Ovary (tissue), 9 donors: ENCODE results near the gene ITSN1. TPM values are rescaled to one million over a fixed set of nuclear protein-coding genes. Genes with fewer than 3 reads are reported as not detected.

Experiments used
- DNase-seq, 5 donors: peaks; one replicate each; pipeline ENCODE4 v3.0.0-alpha.2; 2019 to 2020
- H3K27ac ChIP-seq, 2 donors: fragments of 200-600 bp; one replicate each; pipeline versions ENCODE4 v1.5.1 to v1.8.0; 2019 to 2022
- H3K27me3 ChIP-seq: fragments of 200-600 bp; one replicate; pipeline ENCODE4 v1.8.0; 2022
- H3K36me3 ChIP-seq: fragments of 200-600 bp; sonication (generic); one replicate; pipeline ENCODE4 v1.5.1; 2019
- H3K4me1 ChIP-seq: one replicate; pipeline ENCODE4 v1.8.1; 2013; ENCODE audit warnings: mild to moderate bottlenecking, moderate library complexity; ENCODE audit not compliant: insufficient read depth
- H3K4me3 ChIP-seq: fragments of 200-600 bp; sonication (generic); one replicate; pipeline ENCODE4 v1.5.1; 2017
- H3K9me3 ChIP-seq, 2 donors: fragments of 200-600 bp in 1 of 2; sonication (generic) in 1 of 2; one replicate each; pipeline versions ENCODE4 v1.5.1 to v1.8.1; 2013 to 2019; ENCODE audit warnings: mild to moderate bottlenecking in 1 of 2, moderate library complexity in 1 of 2
- CTCF ChIP-seq, 3 donors: fragments of 450-650 bp in 2 of 3; fragments of 200-600 bp in 1 of 3; IDR thresholded peaks; one replicate each; pipeline versions ENCODE4 v1.5.1 to v1.8.0; 2016 to 2022; ENCODE audit warnings: antibody characterized with exemption in 3 of 3, mild to moderate bottlenecking in 1 of 3
- EP300 ChIP-seq: sonication (generic); formaldehyde crosslinking; IDR thresholded peaks from one replicate; pipeline ENCODE4 v1.6.1; 2017; ENCODE audit warnings: antibody characterized with exemption
- POLR2A ChIP-seq: fragments of 450-650 bp; IDR thresholded peaks from one replicate; pipeline ENCODE4 v1.6.1; 2017; ENCODE audit warnings: antibody characterized with exemption, mild to moderate bottlenecking, moderate library complexity
- WGBS, 3 donors: extraction: QIAGEN DNeasy Blood & Tissue Kit in 1 of 3; methylation state at CpG; one replicate each; pipeline versions ENCODE4 v1.1.5 to v1.1.7; 2013 to 2017; 5-methylcytosine and 5-hydroxymethylcytosine counted together
- intact Hi-C, 4 donors: fragments of 100-400 bp; cut with DNase I; formaldehyde crosslinking; loops; one replicate each; pipeline versions ENCODE4 v1.11.0 to v1.15.1; 2022 to 2023
- polyA plus RNA-seq, 2 donors: library from polyadenylated mRNA; stranded (reverse); fragments of 200-250 nt in 1 of 2; fragments of 350-450 nt in 1 of 2; fragmentation: Illumina TruSeq in 1 of 2; extraction: RNeasy Lipid Tissue Mini Kit (QIAGEN cat#74804) in 1 of 2; gene quantifications; one replicate each; pipeline ENCODE4 v1.2.3, GENCODE V29; 2013 to 2014
- total RNA-seq, 7 donors: library from RNA; depleted of rRNA in 2 of 7; stranded (reverse); fragments of >200 nt in 2 of 7; fragmentation: NEBNext Ultra II Directional in 3 of 7; extraction: Animal tissue kit (Norgen Biotek cat#: 25700) in 3 of 7; gene quantifications; one replicate each; pipeline versions ENCODE4 v1.1.0 to v1.2.4, GENCODE V29; 2016 to 2023
- donor health status: DM: no; HTN: no; CAD: no; lungs with moderate emphysema.
- donor health status: DM: no; HTN: no; CAD: no.
- donor health status: Bipolar disorder and iron deficiency.
- donor health status: DM: yes; HTN: yes; CAD: no.
- donor health status: DM: no; HTN: no; CAD: no.
- donor health status: DM: yes; HTN: yes; CAD: no.

The ITSN1 gene
- total and polyA plus RNA-seq, 9 donors = 22.6 to 61.3 (median 36.4) TPM

- intact Hi-C loops = no loop called here
Measured at GRCh38 chr21:33821503-33822322, 179.4 kb downstream of the ITSN1 start.

DNA sequence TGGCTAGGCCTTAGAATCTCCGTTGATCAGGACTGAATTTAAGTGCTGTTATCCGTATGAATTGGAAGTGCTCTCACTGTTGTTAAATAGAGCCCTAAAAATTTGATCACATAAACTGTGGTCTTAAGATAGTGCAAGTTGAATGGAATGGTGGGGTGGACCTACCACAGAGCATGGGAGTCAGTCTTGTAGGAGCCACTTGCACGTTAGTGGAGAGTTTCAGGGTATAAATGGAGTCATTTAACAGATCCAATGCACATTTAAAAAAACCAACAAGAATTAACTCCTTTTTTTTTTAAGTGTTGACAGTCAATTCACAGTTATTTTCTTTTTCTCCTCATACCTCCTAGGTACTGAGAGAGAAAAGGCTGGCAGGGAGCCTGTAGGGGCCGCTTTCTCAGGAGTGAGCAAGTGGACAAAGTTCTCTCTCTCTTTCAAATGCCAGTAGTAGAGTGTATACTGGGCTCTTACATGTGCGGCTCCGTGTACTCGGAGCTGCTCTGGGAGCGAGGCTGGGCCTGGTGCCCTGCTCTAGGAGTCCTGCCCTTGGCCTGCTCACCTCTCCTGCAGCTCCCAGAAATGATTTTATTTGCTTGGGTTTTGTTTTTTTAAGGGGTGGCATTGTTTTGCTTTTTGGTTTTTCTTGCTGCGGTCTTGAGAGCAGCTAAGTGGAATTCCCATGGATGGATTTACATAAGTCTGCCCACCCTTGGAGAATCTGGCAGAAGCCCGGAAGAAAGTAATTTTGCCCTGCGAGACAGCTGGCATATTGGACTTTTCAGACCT lies 182.0 kb downstream of the ITSN1 start:
- Histone ChIP-seq H3K27me3 (no peaks in the 10 kb centered on the region), H3K36me3 (no peaks in the 10 kb centered on the region), H3K9me3 (no peaks in the 10 kb centered on the region), H3K4me1 (peaks cover 15% of the 10 kb centered on the region), H3K27ac (peak overlapping the region in 1 of 2 donors; percentile 24), H3K4me3 (no peak overlapping the region)
- DNase-seq = peak in 3 of 5 donors; percentile 39 to 64 (median 47)
- intact Hi-C loops = no loop called here
- no peak for TF ChIP-seq EP300
- TF ChIP-seq POLR2A = no peak
- no peak for TF ChIP-seq CTCF (IDR thresholded peaks at IDR 0.05)
- 25 to 42% (median 30%) methylated on average over 11 of the region's 11 CpGs for whole genome bisulfite sequencing, 3 donors

More at GRCh38 chr21:33821503-33822322, 179.4 kb downstream of the ITSN1 start:
- DNase-seq = no peak
- Histone ChIP-seq H3K27me3 (no peaks in the 10 kb centered on the region), H3K9me3 (no peaks in the 10 kb centered on the region), H3K4me3 (no peak overlapping the region), H3K4me1 (peaks cover 11% of the 10 kb centered on the region), H3K36me3 (no peaks in the 10 kb centered on the region), H3K27ac (no peak overlapping the region)
- TF ChIP-seq EP300 (no peak), POLR2A (no peak), CTCF (IDR thresholded peaks at IDR 0.05) (no peak)
- 51 to 60% (median 56%) methylated on average over 7 of the region's 7 CpGs for WGBS, 3 donors

- no peaks in the 10 kb centered on the region for H3K27me3 ChIP-seq
- intact Hi-C loops = no loop called here
- H3K27ac ChIP-seq = peak overlapping the region in 1 of 2 donors; percentile 59
- no peaks in the 10 kb centered on the region for H3K36me3 ChIP-seq
- peaks cover 15% of the 10 kb centered on the region for H3K4me1 ChIP-seq
- no peak for DNase-seq
- 19 to 21% (median 20%) methylated on average over 3 of the region's 3 CpGs for WGBS, 3 donors
- H3K4me3 ChIP-seq = no peak overlapping the region
- TF ChIP-seq CTCF (IDR thresholded peaks at IDR 0.05) (no peak), POLR2A (no peak), EP300 (no peak)
- no peaks in the 10 kb centered on the region for H3K9me3 ChIP-seq
Measured at GRCh38 chr21:33825419-33825818, 183.1 kb downstream of the ITSN1 start.

DNA sequence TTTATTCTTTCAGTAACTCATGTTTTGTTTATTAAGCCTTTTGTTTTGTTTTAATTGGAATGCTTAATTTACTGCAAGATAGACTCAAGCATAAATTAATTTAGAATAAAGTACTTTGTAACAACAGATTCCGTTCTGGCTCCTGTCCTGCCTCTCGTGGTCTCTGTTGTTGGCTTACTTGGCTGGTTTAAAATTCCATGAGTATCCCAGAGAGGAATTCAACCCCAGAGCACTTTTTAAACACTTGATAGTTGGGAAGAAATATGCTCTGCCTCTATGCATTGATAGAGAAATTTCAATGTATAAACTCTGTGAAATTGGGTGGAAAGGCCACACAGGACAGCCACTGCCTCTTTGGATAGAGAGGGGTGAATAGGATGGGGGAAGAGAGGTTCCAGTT lies 183.6 kb downstream of the ITSN1 start:
- no peaks in the 10 kb centered on the region for H3K9me3 ChIP-seq
- DNase-seq = peak in 1 of 5 donors; percentile 34
- intact Hi-C loops = no loop called here

More for the DNA sequence above, 183.6 kb downstream of the ITSN1 start:
- Histone ChIP-seq H3K27me3 (no peaks in the 10 kb centered on the region), H3K36me3 (no peaks in the 10 kb centered on the region), H3K27ac (peak overlapping the region in 1 of 2 donors; percentile 59), H3K4me1 (peaks cover 15% of the 10 kb centered on the region), H3K4me3 (no peak overlapping the region)
- TF ChIP-seq POLR2A (no peak), EP300 (no peak), CTCF (IDR thresholded peaks at IDR 0.05) (no peak)
- 11 to 14% (median 11%) methylated on average over 2 of the region's 2 CpGs for WGBS, 3 donors
